Measurements from ENCODE around the gene GNPAT. TPM values are rescaled to one million over a fixed set of nuclear protein-coding genes. Genes with fewer than 3 reads are reported as not detected.

The GNPAT gene
- total RNA-seq, 1 donor from 2014 or later = 49.0 TPM

GRCh38 chr1:231301990-231302389 lies 61.0 kb downstream of the GNPAT start:
- intact Hi-C loops (cut with DNase I) = no loop called here

GRCh38 chr1:231310391-231310934 lies 69.5 kb downstream of the GNPAT start:
- intact Hi-C loops (cut with DNase I) = no loop called here
- no peak for DNase-seq (ENCODE audit: low spot score)

More at GRCh38 chr1:231301990-231302389, 61.0 kb downstream of the GNPAT start:
- DNase-seq (ENCODE audit: low spot score) = no peak

- intact Hi-C loops (cut with DNase I) = no loop called here
- DNase-seq (ENCODE audit: low spot score) = no peak
Measured at GRCh38 chr1:231311720-231312431, 70.9 kb downstream of the GNPAT start.

- intact Hi-C loops (cut with DNase I) = no loop called here
- no peak for DNase-seq (ENCODE audit: low spot score)
Measured at GRCh38 chr1:231312432-231312788, 71.4 kb downstream of the GNPAT start.

- DNase-seq (ENCODE audit: low spot score) = no peak
- intact Hi-C loops (cut with DNase I) = no loop called here
Measured at GRCh38 chr1:231313661-231314060, 72.6 kb downstream of the GNPAT start.

GRCh38 chr1:231315887-231316286 lies 74.9 kb downstream of the GNPAT start:
- DNase-seq (ENCODE audit: low spot score) = no peak
- intact Hi-C loops (cut with DNase I) = no loop called here

- intact Hi-C loops (cut with DNase I) = no loop called here
- no peak for DNase-seq (ENCODE audit: low spot score)
Measured at GRCh38 chr1:231317306-231318014, 76.4 kb downstream of the GNPAT start.

- intact Hi-C loops (cut with DNase I) = no loop called here
- DNase-seq (ENCODE audit: low spot score) = no peak
Measured at GRCh38 chr1:231318015-231318355, 77.0 kb downstream of the GNPAT start.

- intact Hi-C loops (cut with DNase I) = no loop called here
- no peak for DNase-seq (ENCODE audit: low spot score)
Measured at GRCh38 chr1:231318568-231318967, 77.6 kb downstream of the GNPAT start.

GRCh38 chr1:231319080-231319479 lies 78.1 kb downstream of the GNPAT start:
- intact Hi-C loops (cut with DNase I) = no loop called here
- DNase-seq (ENCODE audit: low spot score) = no peak

GRCh38 chr1:231322880-231323530 lies 82.0 kb downstream of the GNPAT start:
- intact Hi-C loops (cut with DNase I) = no loop called here

GRCh38 chr1:231324660-231325059 lies 83.6 kb downstream of the GNPAT start:
- DNase-seq (ENCODE audit: low spot score) = no peak
- intact Hi-C loops (cut with DNase I) = no loop called here

More at GRCh38 chr1:231322880-231323530, 82.0 kb downstream of the GNPAT start:
- no peak for DNase-seq (ENCODE audit: low spot score)

- intact Hi-C loops (cut with DNase I) = no loop called here
- no peak for DNase-seq (ENCODE audit: low spot score)
Measured at GRCh38 chr1:231326248-231326647, 85.2 kb downstream of the GNPAT start.

Other genes with a start within 250 kb of the GNPAT start
- gene FAM89A, start 201.0 kb upstream of the GNPAT start, total RNA-seq = 4.1 TPM
- gene TRIM67, start 79.2 kb upstream of the GNPAT start, total RNA-seq = 0.24 TPM
- gene EXOC8, start 96.6 kb downstream of the GNPAT start, total RNA-seq = 11.5 TPM
- gene SPRTN, start 97.1 kb downstream of the GNPAT start, total RNA-seq = 6.8 TPM
- gene EGLN1, start 181.1 kb downstream of the GNPAT start, total RNA-seq = 47.5 TPM

Data from cardiac septum (tissue), 1 donor.